Eye (tissue), 1 donor: ENCODE results near the gene BCLAF3.

Experiments used
- DNase-seq: peaks from one replicate; pipeline ENCODE4 v3.0.0-alpha.2; 2015

BCLAF3 gene

GRCh38 chrX:19990556-19991349, at the start of gene BCLAF3:
Gene BCLAF3, minus strand, starts transcription at chrX:19991061. Its CDS starts 20,797 bp downstream, at chrX:19970264.
- peak; percentile 93 for DNase-seq

- DNase-seq, result no peak
Measured at GRCh38 chrX:20038966-20039365, 48.1 kb upstream of the BCLAF3 start.

- DNase-seq, result no peak
Measured at GRCh38 chrX:20037186-20037585, 46.3 kb upstream of the BCLAF3 start.

- no peak for DNase-seq
Measured at GRCh38 chrX:20032201-20032600, 41.3 kb upstream of the BCLAF3 start.

GRCh38 chrX:20029728-20030127, 38.9 kb upstream of the BCLAF3 start:
- DNase-seq, result no peak

- DNase-seq, result no peak
Measured at GRCh38 chrX:20028588-20028987, 37.7 kb upstream of the BCLAF3 start.

- DNase-seq, result no peak
Measured at GRCh38 chrX:20026278-20026677, 35.4 kb upstream of the BCLAF3 start.

- DNase-seq, result no peak
Measured at GRCh38 chrX:20019672-20020365, 29.0 kb upstream of the BCLAF3 start.

GRCh38 chrX:20016616-20016945, 25.7 kb upstream of the BCLAF3 start:
- DNase-seq, result no peak

GRCh38 chrX:20015945-20016615, 25.2 kb upstream of the BCLAF3 start:
- peak; percentile 10 for DNase-seq

- peak; percentile 1 for DNase-seq
Measured at GRCh38 chrX:20015422-20015821, 24.6 kb upstream of the BCLAF3 start.

- DNase-seq, result peak; percentile 35
Measured at GRCh38 chrX:20011608-20012007, 20.7 kb upstream of the BCLAF3 start.

- DNase-seq, result no peak
Measured at GRCh38 chrX:20007962-20008622, 17.2 kb upstream of the BCLAF3 start.

GRCh38 chrX:20005883-20006282, 15.0 kb upstream of the BCLAF3 start:
- DNase-seq, result no peak

GRCh38 chrX:20001588-20001987, 10.7 kb upstream of the BCLAF3 start:
- peak; percentile 3 for DNase-seq

GRCh38 chrX:19991350-19991718, 473 bp upstream of the BCLAF3 start:
- DNase-seq, result no peak

GRCh38 chrX:19990151-19990555, 708 bp downstream of the BCLAF3 start:
- peak; percentile 51 for DNase-seq

- no peak for DNase-seq
Measured at GRCh38 chrX:19987856-19988255, 3.0 kb downstream of the BCLAF3 start.

- DNase-seq, result no peak
Measured at GRCh38 chrX:19986531-19986930, 4.3 kb downstream of the BCLAF3 start.

- DNase-seq, result no peak
Measured at GRCh38 chrX:19981947-19982346, 8.9 kb downstream of the BCLAF3 start.

- no peak for DNase-seq
Measured at GRCh38 chrX:19975845-19976244, 15.0 kb downstream of the BCLAF3 start.

- no peak for DNase-seq
Measured at GRCh38 chrX:19972984-19973383, 17.9 kb downstream of the BCLAF3 start.

GRCh38 chrX:19968276-19968675, 22.6 kb downstream of the BCLAF3 start:
- DNase-seq, result peak; percentile 16
